Mesothelial cell of epicardium (in vitro differentiated cells): Measurements from ENCODE around the gene MAST4. TPM values are rescaled to one million over a fixed set of nuclear protein-coding genes. Genes with fewer than 3 reads are reported as not detected.

ENCODE experiments used
- DNase-seq, 2 experiments: peaks; one replicate each; pipeline ENCODE4 v3.0.0; 2021; ENCODE audit warnings: low spot score in 2 of 2; ENCODE audit not compliant: unreplicated experiment in 2 of 2
- H3K27ac Mint-ChIP-seq: 2 replicates; pipeline ENCODE4 v1.8.0; 2021; ENCODE audit warnings: mixed read lengths
- H3K27me3 Mint-ChIP-seq: 2 replicates; pipeline ENCODE4 v1.8.0; 2021; ENCODE audit warnings: low read depth, mixed read lengths
- H3K36me3 Mint-ChIP-seq: 2 replicates; pipeline ENCODE4 v1.8.0; 2021; ENCODE audit warnings: mixed read lengths
- H3K4me1 Mint-ChIP-seq: 2 replicates; pipeline ENCODE4 v1.8.0; 2021; ENCODE audit warnings: mixed read lengths
- H3K4me3 Mint-ChIP-seq: 2 replicates; pipeline ENCODE4 v1.8.0; 2021; ENCODE audit warnings: mild to moderate bottlenecking, moderate library complexity, mixed read lengths
- H3K9me3 Mint-ChIP-seq: 2 replicates; pipeline ENCODE4 v1.8.0; 2021; ENCODE audit warnings: mixed read lengths
- total RNA-seq: library from RNA; stranded (reverse); gene quantifications from 3 replicates; pipeline ENCODE4 v1.2.1, GENCODE V29; 2021
- TF ChIP-seq, protein P1 (sequence below): fragments of 200-600 bp; sonication (generic); IDR thresholded peaks from one replicate; pipeline ENCODE4 v1.5.0; 2021; ENCODE audit warnings: antibody characterized with exemption; ENCODE audit not compliant: unreplicated experiment

Gene MAST4
- total RNA-seq, 1 donor from 2014 or later = 29.8 TPM

DNA sequence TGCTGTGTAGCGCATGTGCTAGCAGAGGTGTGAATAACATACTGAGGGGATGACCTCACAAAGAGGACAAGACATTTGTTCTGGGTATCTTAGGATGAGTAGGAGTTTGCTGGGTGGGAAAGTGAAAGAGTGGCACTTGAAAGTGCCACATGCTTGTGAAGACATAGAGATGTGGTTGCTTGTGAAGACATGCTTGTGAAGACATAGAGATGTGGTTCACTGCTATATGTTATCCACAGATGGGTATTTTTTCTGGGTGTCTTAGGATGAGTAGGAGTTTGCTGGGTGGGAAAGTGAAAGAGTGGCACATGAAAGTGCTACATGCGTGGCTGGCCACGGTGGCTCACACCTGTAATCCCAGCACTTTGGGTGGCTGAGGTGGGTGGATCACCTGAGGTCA is 63.6 kb downstream of the MAST4 start:
- H3K27me3 Mint-ChIP-seq = peaks cover 4% of the 10 kb centered on the region
- H3K4me3 Mint-ChIP-seq = no peak overlapping the region
- H3K27ac Mint-ChIP-seq = no peak overlapping the region
- H3K9me3 Mint-ChIP-seq = peaks cover 11% of the 10 kb centered on the region
- DNase-seq = no peak
- peaks cover 3% of the 10 kb centered on the region for H3K4me1 Mint-ChIP-seq
- no peaks in the 10 kb centered on the region for H3K36me3 Mint-ChIP-seq
- TF ChIP-seq, protein P1, sequence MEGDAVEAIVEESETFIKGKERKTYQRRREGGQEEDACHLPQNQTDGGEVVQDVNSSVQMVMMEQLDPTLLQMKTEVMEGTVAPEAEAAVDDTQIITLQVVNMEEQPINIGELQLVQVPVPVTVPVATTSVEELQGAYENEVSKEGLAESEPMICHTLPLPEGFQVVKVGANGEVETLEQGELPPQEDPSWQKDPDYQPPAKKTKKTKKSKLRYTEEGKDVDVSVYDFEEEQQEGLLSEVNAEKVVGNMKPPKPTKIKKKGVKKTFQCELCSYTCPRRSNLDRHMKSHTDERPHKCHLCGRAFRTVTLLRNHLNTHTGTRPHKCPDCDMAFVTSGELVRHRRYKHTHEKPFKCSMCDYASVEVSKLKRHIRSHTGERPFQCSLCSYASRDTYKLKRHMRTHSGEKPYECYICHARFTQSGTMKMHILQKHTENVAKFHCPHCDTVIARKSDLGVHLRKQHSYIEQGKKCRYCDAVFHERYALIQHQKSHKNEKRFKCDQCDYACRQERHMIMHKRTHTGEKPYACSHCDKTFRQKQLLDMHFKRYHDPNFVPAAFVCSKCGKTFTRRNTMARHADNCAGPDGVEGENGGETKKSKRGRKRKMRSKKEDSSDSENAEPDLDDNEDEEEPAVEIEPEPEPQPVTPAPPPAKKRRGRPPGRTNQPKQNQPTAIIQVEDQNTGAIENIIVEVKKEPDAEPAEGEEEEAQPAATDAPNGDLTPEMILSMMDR = no peak

DNA sequence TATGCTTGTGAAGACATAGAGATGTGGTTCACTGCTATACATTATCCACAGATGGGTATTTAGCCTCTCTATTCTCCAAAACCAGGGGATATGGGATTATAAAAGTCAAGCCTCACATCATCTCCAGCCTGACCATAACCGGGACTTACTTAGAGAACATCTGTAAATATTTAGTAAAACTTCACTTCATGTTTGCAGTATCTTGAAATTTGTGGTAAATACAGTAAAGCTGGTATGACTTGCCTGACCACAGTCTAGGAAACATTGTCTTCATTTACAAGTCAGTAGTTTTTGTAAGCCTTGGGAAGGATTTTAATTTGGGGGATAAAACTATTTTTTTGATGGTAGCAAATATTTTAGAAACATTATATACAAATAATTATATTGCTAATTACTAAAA is 64.2 kb downstream of the MAST4 start:
- H3K4me3 Mint-ChIP-seq = no peak overlapping the region
- peaks cover 3% of the 10 kb centered on the region for H3K4me1 Mint-ChIP-seq
- H3K27ac Mint-ChIP-seq = no peak overlapping the region
- no peaks in the 10 kb centered on the region for H3K36me3 Mint-ChIP-seq
- TF ChIP-seq, protein P1 = no peak
- DNase-seq = no peak
- peaks cover 8% of the 10 kb centered on the region for H3K27me3 Mint-ChIP-seq
- H3K9me3 Mint-ChIP-seq = peaks cover 14% of the 10 kb centered on the region

DNA sequence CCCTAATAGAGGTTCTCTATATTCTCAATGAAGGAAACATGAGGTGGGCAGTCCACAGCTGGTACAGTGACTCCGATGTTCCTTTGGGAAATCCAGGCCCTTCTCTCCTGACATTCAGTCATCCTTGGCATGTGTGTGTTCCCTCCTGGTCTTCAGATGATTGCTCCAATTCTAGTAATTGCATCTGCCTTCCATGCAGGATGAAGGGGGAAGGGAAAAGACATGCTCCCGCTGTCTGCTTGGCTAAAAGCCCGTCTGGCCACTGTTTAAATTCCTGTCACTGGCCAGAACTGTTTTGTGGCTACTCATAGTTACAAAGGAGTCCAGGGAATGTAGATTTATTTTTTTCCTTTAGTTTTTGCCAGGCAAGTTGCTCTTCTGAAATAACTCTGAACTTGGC is 65.0 kb downstream of the MAST4 start:
- TF ChIP-seq, protein P1 = no peak
- peaks cover 14% of the 10 kb centered on the region for H3K9me3 Mint-ChIP-seq
- H3K27ac Mint-ChIP-seq = no peak overlapping the region
- H3K27me3 Mint-ChIP-seq = peaks cover 8% of the 10 kb centered on the region
- H3K4me3 Mint-ChIP-seq = no peak overlapping the region
- H3K36me3 Mint-ChIP-seq = no peaks in the 10 kb centered on the region
- no peak for DNase-seq
- H3K4me1 Mint-ChIP-seq = peaks cover 3% of the 10 kb centered on the region

DNA sequence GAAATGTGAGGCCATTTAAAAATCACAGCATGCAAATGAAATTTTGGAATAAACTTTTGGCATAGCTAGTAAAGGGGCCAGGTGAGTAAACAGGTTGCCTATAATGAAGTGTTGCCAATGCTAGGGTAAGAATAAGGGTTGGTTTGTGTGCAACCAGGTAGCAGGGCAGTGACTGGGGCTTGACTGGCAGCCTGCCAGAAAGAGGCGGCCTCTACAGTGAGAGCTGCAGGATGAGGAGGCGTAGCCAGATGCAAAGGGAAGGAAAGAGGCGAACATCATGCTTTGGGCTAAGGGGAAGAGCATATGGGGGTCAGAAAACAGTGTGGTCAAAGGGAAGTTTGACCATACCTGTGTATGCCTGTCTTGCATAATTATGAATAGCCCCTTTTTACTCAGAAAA is 70.6 kb downstream of the MAST4 start:
- Mint-ChIP-seq H3K27me3 (peaks cover 21% of the 10 kb centered on the region), H3K36me3 (no peaks in the 10 kb centered on the region), H3K4me3 (no peak overlapping the region), H3K9me3 (peaks cover 14% of the 10 kb centered on the region), H3K4me1 (peaks cover 2% of the 10 kb centered on the region), H3K27ac (no peak overlapping the region)
- TF ChIP-seq, protein P1 = no peak
- peak in 1 of 2 experiments; percentile 50 for DNase-seq

DNA sequence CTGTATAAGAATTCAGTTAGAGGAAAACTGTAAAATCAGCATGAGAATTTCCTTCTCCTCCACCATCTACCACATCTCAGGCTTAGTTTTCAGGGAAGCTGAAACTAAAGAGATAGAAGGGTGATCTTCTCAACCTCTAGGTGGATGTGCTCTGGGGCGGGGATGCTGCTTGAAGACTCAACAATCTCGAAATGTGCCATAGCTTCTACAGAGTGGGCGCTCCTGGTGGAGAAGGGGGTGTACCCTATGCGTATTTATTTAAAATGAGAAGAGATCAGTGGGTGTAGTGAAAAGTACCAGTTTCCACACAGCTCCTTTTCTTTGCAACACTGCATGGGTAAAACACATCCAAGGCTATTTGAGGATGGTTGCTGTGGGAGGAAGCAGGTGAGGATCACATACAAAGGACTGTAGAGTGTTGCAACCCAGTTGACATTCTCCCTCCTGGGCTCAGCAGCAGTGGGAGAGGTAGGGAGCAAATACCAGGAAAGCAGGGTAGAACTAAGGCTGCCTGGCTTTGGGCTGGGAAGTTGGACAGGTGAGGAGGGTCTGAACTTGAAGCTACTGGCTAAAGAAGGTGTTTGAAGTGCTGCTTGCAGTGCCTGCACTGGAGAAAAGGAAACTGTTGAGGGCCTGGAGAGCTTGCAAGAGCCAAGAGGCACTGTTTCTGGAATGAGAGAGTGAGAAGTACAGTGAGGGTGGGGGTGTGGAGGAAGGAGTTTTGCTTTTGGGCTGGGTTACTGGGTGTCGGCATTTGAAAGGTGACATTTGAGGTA is 73.1 kb downstream of the MAST4 start:
- DNase-seq = no peak
- Mint-ChIP-seq H3K27me3 (peaks cover 25% of the 10 kb centered on the region), H3K4me3 (no peak overlapping the region), H3K36me3 (no peaks in the 10 kb centered on the region), H3K4me1 (peaks cover 2% of the 10 kb centered on the region), H3K27ac (no peak overlapping the region), H3K9me3 (peaks cover 8% of the 10 kb centered on the region)
- TF ChIP-seq, protein P1 = no peak
